H1 (cell line): ENCODE data around the gene VAT1L. TPM values are rescaled to one million over a fixed set of nuclear protein-coding genes. Genes with fewer than 3 reads are reported as not detected.

Source experiments
- CTCF ChIA-PET: fragments of 300-600 bp; sonication (Branson Sonifier 250); formaldehyde crosslinking; loops from one replicate; lab custom pipeline; 2021; ENCODE audit not compliant: partially characterized antibody; lab: Charles Lee
- POLR2A ChIA-PET: fragments of 300-600 bp; sonication (Branson Sonifier 250); formaldehyde crosslinking; loops from one replicate; lab custom pipeline; 2021; ENCODE audit warnings: inconsistent platforms; ENCODE audit not compliant: partially characterized antibody; lab: Charles Lee
- DNase-seq, 2 experiments: peaks; one replicate each; pipeline versions ENCODE4 v3.0.0 to v3.0.0-alpha.2; 2010 to 2022; ENCODE audit warnings: low spot score in 2 of 2, low read depth in 1 of 2, mixed read lengths in 1 of 2
- FAIRE-seq: peaks from 2 replicates; lab custom pipeline; 2011; peaks lifted over from hg19 to GRCh38; lab: Jason Lieb, UNC
- H2AFZ ChIP-seq: 2 replicates; pipeline ENCODE4 v1.8.1; 2012; ENCODE audit warnings: low read length, inconsistent platforms
- H2AK5ac ChIP-seq: 2 replicates; pipeline ENCODE4 v1.6.1; 2013; ENCODE audit warnings: low read depth, low read length
- H2BK120ac ChIP-seq: replicated peaks from 2 replicates; pipeline ENCODE3; 2013; ENCODE audit warnings: low read depth, low read length, inconsistent platforms
- H2BK12ac ChIP-seq: 2 replicates; pipeline ENCODE4 v1.6.1; 2013; ENCODE audit warnings: low read depth, low read length
- H2BK15ac ChIP-seq: 2 replicates; pipeline ENCODE4 v1.6.1; 2013; ENCODE audit warnings: low read length
- H2BK20ac ChIP-seq: 2 replicates; pipeline ENCODE4 v1.6.1; 2013; ENCODE audit warnings: low read length
- H2BK5ac ChIP-seq: 2 replicates; pipeline ENCODE4 v1.6.1; 2013; ENCODE audit warnings: low read depth, low read length
- H3K14ac ChIP-seq: 2 replicates; pipeline ENCODE4 v1.6.1; 2013; ENCODE audit warnings: inconsistent platforms; ENCODE audit not compliant: insufficient read length
- H3K18ac ChIP-seq: 2 replicates; pipeline ENCODE4 v1.6.1; 2013; ENCODE audit warnings: low read length; ENCODE audit errors: extremely low read depth
- H3K23ac ChIP-seq: 2 replicates; pipeline ENCODE4 v1.6.1; 2013; ENCODE audit warnings: inconsistent platforms; ENCODE audit not compliant: insufficient read length
- H3K23me2 ChIP-seq: 2 replicates; pipeline ENCODE4 v1.6.1; 2013; ENCODE audit warnings: low read depth, low read length
- H3K27ac ChIP-seq: 2 replicates; pipeline ENCODE4 v1.6.1; 2011; ENCODE audit warnings: low read depth, low read length, inconsistent platforms
- H3K27me3 ChIP-seq, 4 experiments: replicated peaks in 1 of 4; 1 replicate in 1 of 4; 2 replicates in 3 of 4; pipeline versions ENCODE4 v1.6.1 to v1.8.1; 2011 to 2013; ENCODE audit warnings: low read length in 3 of 4, mild to moderate bottlenecking in 3 of 4, inconsistent platforms in 2 of 4, mixed read lengths in 2 of 4, moderate library complexity in 1 of 4; ENCODE audit not compliant: control insufficient read depth in 3 of 4, insufficient read depth in 3 of 4; ENCODE audit errors: extremely low read depth in 1 of 4
- H3K36me3 ChIP-seq, 4 experiments: 2 replicates each; pipeline versions ENCODE4 v1.6.1 to v1.8.1; 2011 to 2013; ENCODE audit warnings: mild to moderate bottlenecking in 4 of 4, low read length in 3 of 4, moderate library complexity in 2 of 4, control low read depth in 1 of 4, inconsistent platforms in 1 of 4; ENCODE audit not compliant: insufficient read depth in 4 of 4, control insufficient read depth in 2 of 4
- H3K4ac ChIP-seq: replicated peaks from 2 replicates; pipeline ENCODE3; 2013; ENCODE audit warnings: low read length, low read depth, mixed read lengths, inconsistent platforms; ENCODE audit not compliant: insufficient read length
- H3K4me1 ChIP-seq, 4 experiments: replicated peaks in 1 of 4; 1 replicate in 1 of 4; 2 replicates in 3 of 4; pipeline versions ENCODE4 v1.6.1 to v1.8.1; 2011 to 2013; ENCODE audit warnings: low read length in 3 of 4, inconsistent platforms in 2 of 4, mixed read lengths in 1 of 4; ENCODE audit not compliant: insufficient read depth in 4 of 4, control insufficient read depth in 3 of 4
- H3K4me2 ChIP-seq, 2 experiments: 2 replicates each; pipeline versions ENCODE4 v1.6.1 to v1.8.1; 2011 to 2013; ENCODE audit warnings: low read depth in 2 of 2, low read length in 2 of 2, control low read depth in 1 of 2, inconsistent platforms in 1 of 2, mild to moderate bottlenecking in 1 of 2; ENCODE audit not compliant: insufficient read depth in 1 of 2
- H3K4me3 ChIP-seq, 4 experiments: fragments of 200-600, 300-600 bp in 1 of 4; sonication (generic), shearing (Covaris generic), sonication (Bioruptor Twin) in 1 of 4; 2 replicates each; pipeline versions ENCODE4 v1.5.1 to v1.8.1; 2011 to 2016; ENCODE audit warnings: low read length in 4 of 4, low read depth in 3 of 4, control low read depth in 2 of 4, inconsistent platforms in 2 of 4, mild to moderate bottlenecking in 2 of 4, mixed read lengths in 1 of 4, moderate library complexity in 1 of 4; ENCODE audit not compliant: insufficient read depth in 2 of 4; ENCODE audit errors: extremely low read depth in 1 of 4
- H3K56ac ChIP-seq: replicated peaks from 2 replicates; pipeline ENCODE3; 2013; ENCODE audit warnings: low read depth, mild to moderate bottlenecking, mixed read lengths, low read length, inconsistent platforms; ENCODE audit not compliant: insufficient read length
- H3K79me1 ChIP-seq: 2 replicates; pipeline ENCODE4 v1.6.1; 2013; ENCODE audit warnings: low read depth, low read length, control low read depth
- H3K79me2 ChIP-seq, 2 experiments: 2 replicates each; pipeline versions ENCODE4 v1.6.1 to v1.8.1; 2012 to 2013; ENCODE audit warnings: low read length in 2 of 2, mild to moderate bottlenecking in 2 of 2, inconsistent platforms in 1 of 2; ENCODE audit not compliant: insufficient read depth in 2 of 2, control insufficient read depth in 1 of 2
- H3K9ac ChIP-seq, 4 experiments: replicated peaks in 1 of 4; 1 replicate in 1 of 4; 2 replicates in 3 of 4; pipeline versions ENCODE4 v1.6.1 to v1.8.1; 2011 to 2013; ENCODE audit warnings: low read depth in 3 of 4, low read length in 3 of 4, control low read depth in 2 of 4, mild to moderate bottlenecking in 2 of 4, moderate library complexity in 2 of 4, inconsistent platforms in 1 of 4; ENCODE audit errors: extremely low read depth in 1 of 4
- H3K9me3 ChIP-seq, 2 experiments: 2 replicates each; pipeline versions ENCODE4 v1.6.1 to v1.8.1; 2012 to 2013; ENCODE audit warnings: mild to moderate bottlenecking in 2 of 2, moderate library complexity in 2 of 2, control low read depth in 1 of 2, inconsistent platforms in 1 of 2, low read depth in 1 of 2, low read length in 1 of 2, mixed read lengths in 1 of 2; ENCODE audit not compliant: insufficient read depth in 2 of 2
- H4K20me1 ChIP-seq, 2 experiments: replicated peaks in 1 of 2; 2 replicates each; pipeline versions ENCODE3 to v1.8.1; 2011 to 2013; ENCODE audit warnings: inconsistent platforms in 2 of 2, low read length in 2 of 2, mild to moderate bottlenecking in 1 of 2; ENCODE audit not compliant: insufficient read depth in 2 of 2, control insufficient read depth in 1 of 2
- H4K5ac ChIP-seq: 2 replicates; pipeline ENCODE4 v1.6.1; 2013; ENCODE audit warnings: low read length, low read depth, mixed read lengths, inconsistent platforms; ENCODE audit not compliant: insufficient read length
- H4K8ac ChIP-seq: 2 replicates; pipeline ENCODE4 v1.8.0; 2013; ENCODE audit warnings: mild to moderate bottlenecking, moderate library complexity, low read length, inconsistent platforms; ENCODE audit not compliant: insufficient read depth; ENCODE audit errors: extremely low read depth
- H4K91ac ChIP-seq: replicated peaks from 2 replicates; pipeline ENCODE3; 2013; ENCODE audit warnings: low read length, mixed read lengths, inconsistent platforms; ENCODE audit not compliant: insufficient read length
- YY1 ChIP-seq: IDR thresholded peaks from 2 replicates; pipeline ENCODE4 v1.6.1; 2011; ENCODE audit warnings: low read depth, mild to moderate bottlenecking, low read length
- WGBS, 2 experiments: shearing (Covaris generic) in 1 of 2; methylation state at CpG; one replicate each; pipeline versions ENCODE4 v1.1.6 to v1.1.7; 2013 to 2015; ENCODE audit warnings: low lambda C conversion rate in 2 of 2, mixed read lengths in 2 of 2, inconsistent platforms in 1 of 2, low coverage in 1 of 2, missing lambda C conversion rate in 1 of 2; ENCODE audit not compliant: insufficient replicate concordance in 2 of 2, insufficient coverage in 1 of 2, insufficient read length in 1 of 2; ENCODE audit errors: extremely low coverage in 1 of 2, missing lambda C conversion rate in 1 of 2; 5-methylcytosine and 5-hydroxymethylcytosine counted together
- polyA plus RNA-seq, 7 experiments: library from polyadenylated mRNA; depleted of rRNA in 3 of 7; stranded (reverse) in 5 of 7; unstranded in 2 of 7; fragments of >200 nt in 5 of 7; fragments of 200-250 nt in 2 of 7; gene quantifications; 1 replicate in 5 of 7; 2 replicates in 1 of 7; 4 replicates in 1 of 7; pipeline versions ENCODE4 v1.2.1 to v1.2.3, GENCODE V29; 2011 to 2013; ENCODE audit warnings: missing spikeins in 2 of 7, mixed read lengths in 2 of 7
- total RNA-seq: library from RNA; stranded (reverse); fragmentation: NEBNext Ultra II Directional; extraction: Animal tissue kit (Norgen Biotek cat#: 25700); gene quantifications from 2 replicates; pipeline ENCODE4 v1.2.1, GENCODE V29; 2021
- TF ChIP-seq, protein P1 (sequence below), 3 experiments: IDR thresholded peaks; 1 replicate in 2 of 3; 2 replicates in 1 of 3; pipeline versions ENCODE4 v1.5.1 to v1.6.1; 2011; ENCODE audit warnings: low read length in 3 of 3, mild to moderate bottlenecking in 3 of 3, inconsistent platforms in 2 of 3, low read depth in 1 of 3, moderate library complexity in 1 of 3; ENCODE audit not compliant: insufficient read depth in 1 of 3; ENCODE audit errors: control extremely low read depth in 1 of 3

VAT1L gene
- total and polyA plus RNA-seq, 2 of the 8 experiments (the other 6 are each of a cell fraction or from before 2014, with no cell fraction given): 46.3 to 48.2 TPM

DNA sequence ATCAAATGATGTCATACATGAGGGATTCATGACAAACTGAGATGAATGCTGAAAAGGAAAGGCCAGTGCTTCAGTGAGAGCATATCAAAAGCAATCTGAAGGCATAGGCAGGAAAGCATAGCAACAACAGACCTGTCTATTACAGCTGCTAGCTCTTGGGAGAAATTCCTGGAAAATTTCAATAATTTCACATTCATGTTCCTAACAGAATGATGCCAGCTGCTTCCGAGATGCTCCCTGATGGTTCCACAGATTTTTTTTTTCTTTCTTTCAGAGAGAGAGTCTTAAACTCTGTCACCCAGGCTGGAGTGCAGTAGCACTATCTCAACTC lies 183.7 kb downstream of the VAT1L start:
- H3K9me3 ChIP-seq: no peaks in the 10 kb centered on the region
- peak overlapping the region; percentile 97 for H2BK12ac ChIP-seq
- TF ChIP-seq, protein P1, sequence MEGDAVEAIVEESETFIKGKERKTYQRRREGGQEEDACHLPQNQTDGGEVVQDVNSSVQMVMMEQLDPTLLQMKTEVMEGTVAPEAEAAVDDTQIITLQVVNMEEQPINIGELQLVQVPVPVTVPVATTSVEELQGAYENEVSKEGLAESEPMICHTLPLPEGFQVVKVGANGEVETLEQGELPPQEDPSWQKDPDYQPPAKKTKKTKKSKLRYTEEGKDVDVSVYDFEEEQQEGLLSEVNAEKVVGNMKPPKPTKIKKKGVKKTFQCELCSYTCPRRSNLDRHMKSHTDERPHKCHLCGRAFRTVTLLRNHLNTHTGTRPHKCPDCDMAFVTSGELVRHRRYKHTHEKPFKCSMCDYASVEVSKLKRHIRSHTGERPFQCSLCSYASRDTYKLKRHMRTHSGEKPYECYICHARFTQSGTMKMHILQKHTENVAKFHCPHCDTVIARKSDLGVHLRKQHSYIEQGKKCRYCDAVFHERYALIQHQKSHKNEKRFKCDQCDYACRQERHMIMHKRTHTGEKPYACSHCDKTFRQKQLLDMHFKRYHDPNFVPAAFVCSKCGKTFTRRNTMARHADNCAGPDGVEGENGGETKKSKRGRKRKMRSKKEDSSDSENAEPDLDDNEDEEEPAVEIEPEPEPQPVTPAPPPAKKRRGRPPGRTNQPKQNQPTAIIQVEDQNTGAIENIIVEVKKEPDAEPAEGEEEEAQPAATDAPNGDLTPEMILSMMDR (IDR thresholded peaks at IDR 0.05; ENCODE audit: control extremely low read depth in 1 of 3, insufficient read depth in 1 of 3, low read depth in 1 of 3, low read length in 3 of 3): no peak
- no peak for TF ChIP-seq YY1
- TF ChIP-seq, all 59 proteins: peak for 0
- Histone ChIP-seq H3K23ac (no peak overlapping the region), H4K5ac (peak overlapping the region; percentile 5), H2BK120ac (peak overlapping the region; percentile 34), H3K56ac (no peak overlapping the region), H2AFZ (no peak overlapping the region), H3K23me2 (no peaks in the 10 kb centered on the region; the same call in 1 of the 2 replicates), H4K8ac (no peak overlapping the region), H2BK5ac (peak overlapping the region; percentile 72; the same call in 1 of the 2 replicates), H2AK5ac (0 out of 2 replicates have a peak overlapping the region, but pooled peaks have one; percentile 3), H3K27ac (no peak overlapping the region), H3K4me3 (no peak overlapping the region), H3K9ac (no peak overlapping the region), H3K36me3 (peaks cover 0 to 2% (median 0%) of the 10 kb centered on the region in 4 experiments; a peak in 1 of 8 replicates), H3K4ac (peak overlapping the region; percentile 10), H3K18ac (peak overlapping the region; percentile 42; the same call in 1 of the 2 replicates), H2BK15ac (peak overlapping the region; percentile 1; the same call in 1 of the 2 replicates), H2BK20ac (peak overlapping the region; percentile 99), H4K91ac (peak overlapping the region; percentile 54), H3K79me2 (no peaks in the 10 kb centered on the region), H3K14ac (no peak overlapping the region), H3K4me1 (peaks cover under 1 to 10% (median 7%) of the 10 kb centered on the region in 4 experiments; a peak in 6 of 7 replicates), H4K20me1 (no peaks in the 10 kb centered on the region), H3K27me3 (no peaks in the 10 kb centered on the region), H3K4me2 (no peak overlapping the region), H3K79me1 (no peaks in the 10 kb centered on the region)
- ChIA-PET CTCF (interaction anchor here (0.6 to 24.3 kb wide), 23 partner anchors 11 to 706 kb away, joined by 3 to 362 read pairs (median 4); no protein-coding TSS in a partner anchor), POLR2A (interaction anchor here (0.6 to 0.7 kb wide), 3 partner anchors 20 to 142 kb away, joined by 3 to 4 read pairs (median 4); no protein-coding TSS in a partner anchor)
- no peak for FAIRE-seq
- DNase-seq: no peak
- 57% methylated on average over 1 of the region's 1 CpG; no CpG with 5 or more reads in 1 of the 2 experiments for WGBS, 2 experiments
